K562 (cell line): ENCODE data around the gene GLB1L2. TPM values are rescaled to one million over a fixed set of nuclear protein-coding genes. Genes with fewer than 3 reads are reported as not detected.
A peak's percentile ranks its signal among the peaks of the same experiment; 100 is the strongest.

Source experiments
- CHD2 ChIP-seq: IDR thresholded peaks from 2 replicates; pipeline ENCODE4 v1.6.1; 2011; ENCODE audit warnings: low read depth, low read length
- CREB1 ChIP-seq, 2 experiments: sonication (generic) in 1 of 2; formaldehyde crosslinking in 1 of 2; IDR thresholded peaks; 2 replicates each; pipeline versions ENCODE4 v1.6.1 to v1.8.0; 2012 to 2022; ENCODE audit warnings: inconsistent platforms in 1 of 2, mild to moderate bottlenecking in 1 of 2, missing genetic modification reagents in 1 of 2, moderate library complexity in 1 of 2
- FOXA3 ChIP-seq, 2 experiments: fragments of 450-650 bp in 1 of 2; sonication (generic) in 1 of 2; formaldehyde crosslinking; IDR thresholded peaks in 1 of 2; conservative IDR thresholded peaks in 1 of 2; 2 replicates each; pipeline versions ENCODE4 v1.4.0 to v1.8.0; 2020 to 2022; ENCODE audit warnings: mild to moderate bottlenecking in 2 of 2, missing genetic modification reagents in 1 of 2
- HNRNPK ChIP-seq: fragments of 200-400 bp; formaldehyde crosslinking; IDR thresholded peaks from one replicate; pipeline ENCODE4 v1.6.1; 2018; ENCODE audit warnings: mild to moderate bottlenecking, low read depth, low read length; ENCODE audit not compliant: poor library complexity, severe bottlenecking
- NFRKB ChIP-seq: fragments of 450-650 bp; IDR thresholded peaks from 2 replicates; pipeline ENCODE4 v1.6.1; 2016; ENCODE audit warnings: low read depth
- NR3C1 ChIP-seq: sonication (generic); formaldehyde crosslinking; IDR thresholded peaks from 2 replicates; pipeline ENCODE4 v1.8.1; 2022; ENCODE audit warnings: missing genetic modification reagents
- PTRF ChIP-seq: fragments of 450-650 bp; IDR thresholded peaks from 2 replicates; pipeline ENCODE4 v1.6.1; 2016; ENCODE audit warnings: mild to moderate bottlenecking, missing genetic modification characterization, missing compliant biosample characterization
- RB1 ChIP-seq: fragments of 450-650 bp; IDR thresholded peaks from 2 replicates; pipeline ENCODE4 v1.6.1; 2017; ENCODE audit warnings: low read depth, mild to moderate bottlenecking
- RFX1 ChIP-seq: fragments of 450-650 bp; IDR thresholded peaks from 2 replicates; pipeline ENCODE4 v1.6.1; 2016; ENCODE audit warnings: mild to moderate bottlenecking, moderate library complexity
- RFX7 ChIP-seq: fragments of 250-450 bp; sonication (Bioruptor Pico); IDR thresholded peaks from 2 replicates; pipeline ENCODE4 v1.5.1; 2021; ENCODE audit warnings: mild to moderate bottlenecking
- SNRNP70 ChIP-seq: fragments of 200-400 bp; formaldehyde crosslinking; optimal IDR thresholded peaks from 2 replicates; pipeline ENCODE3; 2017; ENCODE audit warnings: low read depth, low read length
- TEAD1 ChIP-seq, 2 experiments: fragments of 450-650 bp in 1 of 2; sonication (generic) in 1 of 2; formaldehyde crosslinking; IDR thresholded peaks; 2 replicates each; pipeline versions ENCODE4 v1.4.0 to v1.8.0; 2020 to 2022; ENCODE audit warnings: mild to moderate bottlenecking in 2 of 2, missing genetic modification reagents in 1 of 2
- THRAP3 ChIP-seq: fragments of 450-650 bp; IDR thresholded peaks from 2 replicates; pipeline ENCODE4 v1.6.1; 2016; ENCODE audit warnings: mild to moderate bottlenecking, inconsistent platforms, borderline replicate concordance
- ZBTB12 ChIP-seq: fragments of 250-450 bp; sonication (Bioruptor Pico); IDR thresholded peaks from 2 replicates; pipeline ENCODE4 v1.4.0; 2020
- ZBTB7A ChIP-seq: IDR thresholded peaks from 2 replicates; pipeline ENCODE4 v1.6.1; 2011; ENCODE audit warnings: low read depth, mild to moderate bottlenecking, low read length, moderate library complexity, borderline replicate concordance; ENCODE audit not compliant: control insufficient read depth
- ZNF3 ChIP-seq: fragments of 250-450 bp; sonication (Bioruptor Pico); IDR thresholded peaks from 2 replicates; pipeline ENCODE4 v1.5.0; 2021; ENCODE audit warnings: mild to moderate bottlenecking, moderate library complexity
- ZNF395 ChIP-seq: fragments of 200-800 bp; sonication (Bioruptor generic); IDR thresholded peaks from 2 replicates; pipeline ENCODE4 v1.6.1; 2017; ENCODE audit warnings: missing genetic modification characterization, missing compliant biosample characterization
- ZZZ3 ChIP-seq: fragments of 450-650 bp; IDR thresholded peaks from 2 replicates; pipeline ENCODE4 v1.6.1; 2016; ENCODE audit warnings: antibody characterized with exemption, mild to moderate bottlenecking, moderate library complexity
- polyA plus RNA-seq, 8 experiments: library from polyadenylated mRNA; depleted of rRNA in 4 of 8; stranded (reverse) in 5 of 8; unstranded in 3 of 8; fragments of >200 nt; fragmentation: Nextera tagmentation in 2 of 8; fragmentation: Illumina TruSeq in 1 of 8; extraction: Ambion mirVana in 2 of 8; extraction: Trizol in 1 of 8; gene quantifications; 2 replicates each; pipeline versions ENCODE4 v1.2.1 to v1.2.3, GENCODE V29; 2011 to 2014; ENCODE audit warnings: inconsistent platforms in 1 of 8, missing spikeins in 1 of 8
- total RNA-seq, 7 experiments: library from RNA; depleted of rRNA in 6 of 7; stranded (reverse); fragments of >200 nt in 6 of 7; fragmentation: Illumina TruSeq in 2 of 7; extraction: Trizol in 2 of 7; gene quantifications; 2 replicates each; pipeline versions ENCODE4 v1.2.1 to v1.2.3, GENCODE V29; 2011 to 2021; ENCODE audit warnings: low replicate concordance in 1 of 7
- TF ChIP-seq, protein P1 (sequence below): fragments of 450-650 bp; IDR thresholded peaks from 2 replicates; pipeline ENCODE4 v1.6.1; 2016; ENCODE audit warnings: borderline replicate concordance
- TF ChIP-seq, protein P2 (sequence below): sonication (generic); formaldehyde crosslinking; IDR thresholded peaks from 2 replicates; pipeline ENCODE4 v1.8.0; 2022; ENCODE audit warnings: missing genetic modification reagents, mild to moderate bottlenecking, moderate library complexity, borderline replicate concordance

GLB1L2 gene
- total and polyA plus RNA-seq, 9 of the 15 experiments (the other 6 are each of a cell fraction or from before 2014, with no cell fraction given): 0.84 to 21.4 (median 13.8) TPM

DNA sequence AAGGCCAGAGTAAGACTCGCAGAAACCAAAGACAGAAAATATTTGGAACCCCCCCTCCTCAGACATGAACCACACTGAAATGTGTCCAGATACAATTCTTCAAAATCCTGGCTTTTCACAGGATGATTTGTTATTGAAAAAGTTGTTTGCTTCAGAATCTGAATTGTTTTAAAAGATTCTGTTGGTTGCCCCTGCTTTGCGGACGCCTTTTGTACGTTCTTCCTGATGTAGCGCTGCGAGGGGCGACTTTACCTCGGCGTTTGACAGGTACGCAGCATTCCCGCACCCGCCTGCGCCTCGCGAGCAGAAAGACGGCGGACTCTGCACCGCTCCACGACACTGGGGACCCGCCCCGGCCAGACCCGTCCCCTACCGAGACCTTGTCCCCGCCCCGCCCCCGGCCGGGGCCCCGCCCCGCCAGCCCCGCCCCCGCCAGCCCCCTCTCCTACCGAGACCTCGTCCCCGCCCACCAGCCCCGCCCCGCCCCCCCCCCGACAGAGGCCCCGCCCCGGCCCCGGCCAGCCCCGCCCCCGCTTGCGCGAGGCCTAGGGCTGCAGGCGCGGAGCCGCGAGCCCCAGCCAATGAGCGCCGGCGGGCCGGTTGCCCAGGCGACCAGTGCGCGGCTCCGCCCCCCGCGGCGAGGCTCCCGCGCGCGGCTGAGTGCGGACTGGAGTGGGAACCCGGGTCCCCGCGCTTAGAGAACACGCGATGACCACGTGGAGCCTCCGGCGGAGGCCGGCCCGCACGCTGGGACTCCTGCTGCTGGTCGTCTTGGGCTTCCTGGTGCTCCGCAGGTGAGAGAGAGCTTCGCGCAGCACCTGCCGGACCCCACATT lies at the start of gene GLB1L2 (continued):
- TF ChIP-seq, protein P1, sequence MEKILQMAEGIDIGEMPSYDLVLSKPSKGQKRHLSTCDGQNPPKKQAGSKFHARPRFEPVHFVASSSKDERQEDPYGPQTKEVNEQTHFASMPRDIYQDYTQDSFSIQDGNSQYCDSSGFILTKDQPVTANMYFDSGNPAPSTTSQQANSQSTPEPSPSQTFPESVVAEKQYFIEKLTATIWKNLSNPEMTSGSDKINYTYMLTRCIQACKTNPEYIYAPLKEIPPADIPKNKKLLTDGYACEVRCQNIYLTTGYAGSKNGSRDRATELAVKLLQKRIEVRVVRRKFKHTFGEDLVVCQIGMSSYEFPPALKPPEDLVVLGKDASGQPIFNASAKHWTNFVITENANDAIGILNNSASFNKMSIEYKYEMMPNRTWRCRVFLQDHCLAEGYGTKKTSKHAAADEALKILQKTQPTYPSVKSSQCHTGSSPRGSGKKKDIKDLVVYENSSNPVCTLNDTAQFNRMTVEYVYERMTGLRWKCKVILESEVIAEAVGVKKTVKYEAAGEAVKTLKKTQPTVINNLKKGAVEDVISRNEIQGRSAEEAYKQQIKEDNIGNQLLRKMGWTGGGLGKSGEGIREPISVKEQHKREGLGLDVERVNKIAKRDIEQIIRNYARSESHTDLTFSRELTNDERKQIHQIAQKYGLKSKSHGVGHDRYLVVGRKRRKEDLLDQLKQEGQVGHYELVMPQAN: peak; percentile 38; the same call in 1 of the 2 replicates
- TF ChIP-seq NFRKB (no peak), ZBTB12 (CRISPR knock-in tag) (no peak), ZNF3 (CRISPR knock-in tag) (no peak), ZBTB7A (peak; percentile 51; the same call in 1 of the 2 replicates), CREB1 (IDR thresholded peaks at IDR 0.05) (no peak), CREB1 (CRISPR knock-in tag; IDR thresholded peaks at IDR 0.05) (peak; percentile 54; the same call in 1 of the 2 replicates), CHD2 (no peak; the same call in 1 of the 2 replicates), HNRNPK (no peak), ZZZ3 (no peak), ZNF395 (CRISPR knock-in tag) (no peak), RB1 (peak; percentile 84), TEAD1 (CRISPR knock-in tag; IDR thresholded peaks at IDR 0.05) (peak in 1 of 2 experiments; percentile 80; a peak in 1 of 4 replicates), RFX1 (peak; percentile 63), FOXA3 (CRISPR knock-in tag; conservative IDR thresholded peaks at IDR 0.05 in 1 of 2, IDR thresholded peaks at IDR 0.05 in 1 of 2) (peak in 1 of 2 experiments; percentile 47; a peak in 1 of 4 replicates), NR3C1 (CRISPR knock-in tag) (peak; percentile 91), PTRF (tag) (no peak), RFX7 (CRISPR knock-in tag) (no peak), THRAP3 (no peak), SNRNP70 (no peak)
- TF ChIP-seq, protein P2, sequence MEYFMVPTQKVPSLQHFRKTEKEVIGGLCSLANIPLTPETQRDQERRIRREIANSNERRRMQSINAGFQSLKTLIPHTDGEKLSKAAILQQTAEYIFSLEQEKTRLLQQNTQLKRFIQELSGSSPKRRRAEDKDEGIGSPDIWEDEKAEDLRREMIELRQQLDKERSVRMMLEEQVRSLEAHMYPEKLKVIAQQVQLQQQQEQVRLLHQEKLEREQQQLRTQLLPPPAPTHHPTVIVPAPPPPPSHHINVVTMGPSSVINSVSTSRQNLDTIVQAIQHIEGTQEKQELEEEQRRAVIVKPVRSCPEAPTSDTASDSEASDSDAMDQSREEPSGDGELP: peak; percentile 63
